PC-9 (cell line): ENCODE measurements around the gene MID1IP1. TPM values are rescaled to one million over a fixed set of nuclear protein-coding genes. Genes with fewer than 3 reads are reported as not detected.

Experiments
- BruUV-seq: library from RNA; stranded (reverse); fragments of 400-500 nt; replicated peaks from 2 replicates; lab custom pipeline; 2021; lab: Mats Ljungman, UMichigan
- CTCF ChIA-PET: fragments of 300-600 bp; sonication (Branson Sonifier 250); formaldehyde crosslinking; loops from one replicate; lab custom pipeline; 2022; ENCODE audit warnings: antibody characterized with exemption; lab: Charles Lee
- POLR2A ChIA-PET: fragments of 300-600 bp; sonication (Branson Sonifier 250); formaldehyde crosslinking; loops from one replicate; lab custom pipeline; 2022; ENCODE audit warnings: antibody characterized with exemption; ENCODE audit not compliant: unreplicated experiment; lab: Charles Lee
- DNase-seq, 2 experiments: peaks; one replicate each; pipeline versions ENCODE4 v3.0.0 to v3.0.0-alpha.2; 2015 to 2022; ENCODE audit warnings: mixed read lengths in 1 of 2
- H2AFZ ChIP-seq: fragments of 200-600 bp; sonication (generic); 2 replicates; pipeline ENCODE4 v1.8.1; 2017; ENCODE audit warnings: antibody characterized with exemption
- H3F3A ChIP-seq: fragments of 200-600 bp; sonication (generic); 2 replicates; pipeline ENCODE4 v1.8.1; 2017; ENCODE audit warnings: antibody characterized with exemption, mild to moderate bottlenecking, low read depth; ENCODE audit not compliant: insufficient read depth
- H3K27ac ChIP-seq: fragments of 200-600 bp; sonication (generic); 2 replicates; pipeline ENCODE4 v1.6.1; 2016; ENCODE audit warnings: mixed run types
- H3K27me3 ChIP-seq: fragments of 200-600 bp; sonication (generic); 2 replicates; pipeline ENCODE4 v1.6.1; 2016; ENCODE audit warnings: low read depth, mixed run types; ENCODE audit not compliant: insufficient read depth
- H3K36me3 ChIP-seq: fragments of 200-600 bp; sonication (generic); 2 replicates; pipeline ENCODE4 v1.6.1; 2016; ENCODE audit warnings: low read depth, mixed run types
- H3K4me1 ChIP-seq: fragments of 200-600 bp; sonication (generic); replicated peaks from 2 replicates; pipeline ENCODE4 v1.6.1; 2016; ENCODE audit warnings: mixed run types; ENCODE audit not compliant: insufficient read depth
- H3K4me2 ChIP-seq: fragments of 200-600 bp; sonication (generic); 2 replicates; pipeline ENCODE4 v1.6.1; 2017; ENCODE audit warnings: mixed run types
- H3K4me3 ChIP-seq: fragments of 200-600 bp; sonication (generic); 2 replicates; pipeline ENCODE4 v1.6.1; 2016; ENCODE audit warnings: mixed run types
- H3K79me2 ChIP-seq: fragments of 200-600 bp; sonication (generic); 2 replicates; pipeline ENCODE4 v1.6.1; 2017; ENCODE audit warnings: low read depth, mixed run types
- H3K9me2 ChIP-seq: fragments of 200-600 bp; sonication (generic); 2 replicates; pipeline ENCODE4 v1.8.1; 2017; ENCODE audit warnings: mild to moderate bottlenecking; ENCODE audit not compliant: insufficient read depth
- H3K9me3 ChIP-seq: fragments of 200-600 bp; sonication (generic); 2 replicates; pipeline ENCODE4 v1.8.1; 2016; ENCODE audit warnings: low read depth; ENCODE audit not compliant: insufficient read depth
- H4K20me1 ChIP-seq: fragments of 200-600 bp; sonication (generic); 2 replicates; pipeline ENCODE4 v1.8.1; 2017; ENCODE audit not compliant: insufficient read depth
- CTCF ChIP-seq: fragments of 200-600 bp; sonication (generic); conservative IDR thresholded peaks from 2 replicates; pipeline ENCODE4 v1.6.1; 2017; ENCODE audit warnings: mixed run types, antibody characterized with exemption, mild to moderate bottlenecking, moderate library complexity
- EZH2 ChIP-seq: fragments of 200-600 bp; sonication (generic); IDR thresholded peaks from 2 replicates; pipeline ENCODE4 v1.8.0; 2017; ENCODE audit warnings: antibody characterized with exemption, low read depth
- intact Hi-C: fragments of 100-400 bp; cut with micrococcal nuclease; formaldehyde crosslinking; loops from one replicate; pipeline ENCODE4 v1.10.0; 2022; ENCODE audit not compliant: unreplicated experiment
- total RNA-seq: library from RNA; stranded (reverse); gene quantifications from 2 replicates; pipeline ENCODE4 v1.2.3, GENCODE V29; 2021

The MID1IP1 gene
- total RNA-seq, 1 experiment from 2014 or later: not detected

DNA sequence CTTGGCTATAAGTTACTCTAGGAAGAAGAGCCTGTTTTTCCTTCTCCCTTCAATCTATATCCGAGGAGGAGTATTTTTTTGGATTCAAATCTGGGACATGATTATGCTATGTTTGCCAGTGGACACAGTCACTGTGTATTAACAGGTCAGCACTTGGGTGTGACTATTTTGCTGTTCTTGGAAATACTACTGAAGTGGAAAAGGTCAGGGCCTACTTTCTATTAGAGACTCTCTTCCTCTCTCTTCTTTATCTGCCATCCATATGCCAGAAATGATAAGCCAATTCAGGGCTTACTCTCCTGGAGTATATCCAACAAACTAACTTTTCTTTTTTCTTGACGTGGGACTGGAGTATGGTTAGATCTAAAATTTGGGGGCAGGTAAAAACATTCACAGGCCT lies 40.5 kb downstream of the MID1IP1 start:
- H3K4me1 ChIP-seq: no peaks in the 10 kb centered on the region
- BruUV-seq: no TSS peak
- intact Hi-C loops: no loop called here
- DNase-seq: no peak
- H3K9me2 ChIP-seq: no peaks in the 10 kb centered on the region
- H3F3A ChIP-seq: no peaks in the 10 kb centered on the region
- H3K9me3 ChIP-seq: no peaks in the 10 kb centered on the region
- no peak overlapping the region for H3K27ac ChIP-seq
- no peak overlapping the region for H2AFZ ChIP-seq
- H3K4me3 ChIP-seq: no peak overlapping the region
- no peak overlapping the region for H3K4me2 ChIP-seq
- CTCF ChIA-PET: no interaction called here
- no peaks in the 10 kb centered on the region for H3K27me3 ChIP-seq
- no peaks in the 10 kb centered on the region for H4K20me1 ChIP-seq
- TF ChIP-seq CTCF (no peak), EZH2 (no peak)
- H3K36me3 ChIP-seq: no peaks in the 10 kb centered on the region
- POLR2A ChIA-PET: no interaction called here
- no peaks in the 10 kb centered on the region for H3K79me2 ChIP-seq

DNA sequence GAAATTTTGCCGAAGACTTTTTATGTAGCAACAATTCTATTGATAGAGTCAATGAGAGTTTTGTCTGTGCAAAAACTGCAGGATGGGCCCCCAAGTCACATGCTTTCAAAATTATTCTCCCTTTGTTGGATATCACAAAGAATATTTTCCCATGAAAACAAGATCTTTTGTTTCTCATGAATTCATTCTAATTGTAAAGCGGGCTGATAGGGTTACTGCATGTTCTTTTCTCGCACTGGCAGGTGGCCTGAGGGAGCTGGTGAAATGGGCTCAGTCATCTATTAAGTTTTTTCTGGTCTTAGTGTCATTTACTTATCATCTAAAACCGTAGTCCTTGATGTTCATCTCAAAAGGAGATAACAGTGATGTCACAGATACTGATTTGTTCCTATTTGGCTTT lies 44.2 kb downstream of the MID1IP1 start:
- intact Hi-C loops: no loop called here
- Histone ChIP-seq H3F3A (no peaks in the 10 kb centered on the region), H4K20me1 (no peaks in the 10 kb centered on the region), H3K4me3 (no peak overlapping the region), H3K9me2 (no peaks in the 10 kb centered on the region), H3K36me3 (no peaks in the 10 kb centered on the region), H2AFZ (no peak overlapping the region), H3K79me2 (no peaks in the 10 kb centered on the region), H3K27ac (no peak overlapping the region), H3K4me1 (no peaks in the 10 kb centered on the region), H3K9me3 (no peaks in the 10 kb centered on the region), H3K4me2 (no peak overlapping the region), H3K27me3 (no peaks in the 10 kb centered on the region)
- CTCF ChIA-PET: no interaction called here
- no peak for TF ChIP-seq EZH2
- no peak for TF ChIP-seq CTCF
- no TSS peak for BruUV-seq
- POLR2A ChIA-PET: no interaction called here
- no peak for DNase-seq

DNA sequence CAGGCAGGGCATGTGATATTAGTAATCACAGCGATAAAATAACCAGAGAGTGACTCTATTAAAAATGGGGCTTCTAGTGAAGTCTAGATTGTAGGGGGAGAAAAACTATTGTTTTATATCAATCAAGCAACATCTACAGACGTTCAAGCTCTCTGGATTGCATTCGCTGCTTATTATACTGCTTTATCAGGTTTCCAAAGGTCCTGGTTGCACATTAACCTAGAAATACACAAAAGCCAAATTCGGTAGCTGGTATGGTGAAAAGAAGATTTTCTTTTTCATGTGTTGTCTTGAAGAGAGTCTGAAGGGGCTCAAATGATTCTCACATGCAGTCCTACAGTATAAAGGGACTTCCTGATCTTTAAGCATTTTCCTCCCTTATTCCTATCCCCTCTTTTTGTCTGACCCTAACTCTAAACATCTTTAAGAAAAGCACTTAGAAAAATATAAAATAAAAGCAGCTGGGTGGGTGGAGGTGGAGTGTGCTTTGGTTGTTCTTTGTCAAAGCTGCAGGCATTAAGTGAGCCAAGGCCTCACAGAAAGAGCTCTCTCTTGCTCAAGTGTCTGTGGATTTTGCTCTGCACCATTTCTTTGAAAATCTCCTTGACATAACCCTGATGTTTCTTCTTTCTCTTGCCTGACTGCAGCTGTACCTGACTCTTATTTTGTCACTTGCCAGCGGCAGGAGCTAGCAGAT lies 46.1 kb downstream of the MID1IP1 start:
- ChIA-PET CTCF (no interaction called here), POLR2A (no interaction called here)
- Histone ChIP-seq H2AFZ (no peak overlapping the region), H3K27ac (no peak overlapping the region), H3K4me2 (no peak overlapping the region), H4K20me1 (no peaks in the 10 kb centered on the region), H3K4me1 (no peaks in the 10 kb centered on the region), H3F3A (no peaks in the 10 kb centered on the region), H3K4me3 (no peak overlapping the region), H3K9me2 (no peaks in the 10 kb centered on the region), H3K36me3 (no peaks in the 10 kb centered on the region), H3K79me2 (no peaks in the 10 kb centered on the region), H3K27me3 (no peaks in the 10 kb centered on the region), H3K9me3 (no peaks in the 10 kb centered on the region)
- no TSS peak for BruUV-seq
- TF ChIP-seq EZH2 (no peak), CTCF (no peak)
- no peak for DNase-seq
- intact Hi-C loops: no loop called here
